Lower leg skin (tissue), 3 donors: ENCODE results near the gene DIP2A.

Experiments used
- POLR2A ChIP-seq, 2 donors: fragments of 450-650 bp; IDR thresholded peaks; one replicate each; pipeline ENCODE4 v1.6.1; 2016 to 2017; ENCODE audit warnings: antibody characterized with exemption in 2 of 2, mild to moderate bottlenecking in 1 of 2, moderate library complexity in 1 of 2
- TF ChIP-seq, protein P1 (sequence below), 3 donors: fragments of 450-650 bp; IDR thresholded peaks; one replicate each; pipeline ENCODE4 v1.5.1; 2016; ENCODE audit warnings: antibody characterized with exemption in 3 of 3, mild to moderate bottlenecking in 3 of 3, moderate library complexity in 2 of 3

DNA sequence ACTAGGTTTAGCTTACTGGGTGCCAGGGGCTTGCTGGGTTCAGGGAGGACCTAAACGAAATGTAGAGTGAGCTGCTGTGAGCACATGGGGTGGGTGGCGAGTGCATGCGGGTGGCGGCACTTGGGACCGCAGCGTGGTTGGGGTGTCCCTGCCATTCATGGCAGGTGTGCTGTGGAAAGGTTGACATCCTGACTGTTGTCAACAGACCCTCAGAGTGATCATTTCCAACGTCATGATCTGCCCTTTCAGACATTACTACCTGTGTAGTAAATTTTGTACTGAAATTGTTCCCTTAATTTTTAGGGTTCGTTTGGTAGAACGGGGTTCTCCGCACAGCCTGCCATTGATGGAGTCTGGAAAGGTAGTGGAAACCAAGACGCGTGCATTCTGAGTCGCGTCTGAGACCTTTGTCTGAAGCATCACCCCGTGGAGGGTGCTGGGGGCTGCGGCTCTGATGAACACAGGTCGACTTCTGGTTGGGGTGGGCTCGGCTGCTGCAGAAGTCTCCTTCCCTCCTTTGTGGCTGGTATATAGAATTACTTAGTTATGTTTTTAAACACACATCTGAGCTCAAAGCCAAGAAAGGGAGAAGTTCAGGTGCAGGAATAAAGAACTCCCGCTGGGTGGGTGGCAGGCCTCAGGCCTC lies 102.9 kb downstream of the DIP2A start:
- TF ChIP-seq, protein P1, sequence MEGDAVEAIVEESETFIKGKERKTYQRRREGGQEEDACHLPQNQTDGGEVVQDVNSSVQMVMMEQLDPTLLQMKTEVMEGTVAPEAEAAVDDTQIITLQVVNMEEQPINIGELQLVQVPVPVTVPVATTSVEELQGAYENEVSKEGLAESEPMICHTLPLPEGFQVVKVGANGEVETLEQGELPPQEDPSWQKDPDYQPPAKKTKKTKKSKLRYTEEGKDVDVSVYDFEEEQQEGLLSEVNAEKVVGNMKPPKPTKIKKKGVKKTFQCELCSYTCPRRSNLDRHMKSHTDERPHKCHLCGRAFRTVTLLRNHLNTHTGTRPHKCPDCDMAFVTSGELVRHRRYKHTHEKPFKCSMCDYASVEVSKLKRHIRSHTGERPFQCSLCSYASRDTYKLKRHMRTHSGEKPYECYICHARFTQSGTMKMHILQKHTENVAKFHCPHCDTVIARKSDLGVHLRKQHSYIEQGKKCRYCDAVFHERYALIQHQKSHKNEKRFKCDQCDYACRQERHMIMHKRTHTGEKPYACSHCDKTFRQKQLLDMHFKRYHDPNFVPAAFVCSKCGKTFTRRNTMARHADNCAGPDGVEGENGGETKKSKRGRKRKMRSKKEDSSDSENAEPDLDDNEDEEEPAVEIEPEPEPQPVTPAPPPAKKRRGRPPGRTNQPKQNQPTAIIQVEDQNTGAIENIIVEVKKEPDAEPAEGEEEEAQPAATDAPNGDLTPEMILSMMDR (IDR thresholded peaks at IDR 0.05), result no peak
- TF ChIP-seq POLR2A (IDR thresholded peaks at IDR 0.05), result no peak
